Testis (tissue), 2 donors: ENCODE data around the gene TRIO.

Source experiments
- CTCF ChIP-seq, 3 experiments: fragments of 450-650 bp in 2 of 3; fragments of 200-600 bp in 1 of 3; sonication (generic) in 1 of 3; IDR thresholded peaks; one replicate each; pipeline ENCODE4 v1.5.1; 2016 to 2019; ENCODE audit warnings: antibody characterized with exemption in 3 of 3, mild to moderate bottlenecking in 2 of 3, moderate library complexity in 1 of 3
- POLR2A ChIP-seq: fragments of 450-650 bp; IDR thresholded peaks from one replicate; pipeline ENCODE4 v1.6.1; 2017; ENCODE audit warnings: antibody characterized with exemption, mild to moderate bottlenecking, moderate library complexity

GRCh38 chr5:14107536-14107935, 35.6 kb upstream of the TRIO start:
- TF ChIP-seq CTCF (IDR thresholded peaks at IDR 0.05) (no peak), POLR2A (no peak)
